ENCODE measurements around the gene LRRK2. TPM values are rescaled to one million over a fixed set of nuclear protein-coding genes. Genes with fewer than 3 reads are reported as not detected.

The LRRK2 gene
- total RNA-seq, 2 donors from 2014 or later = 28.8 to 32.0 TPM

GRCh38 chr12:40194846-40195245 is 30.0 kb upstream of the LRRK2 start:
- Histone ChIP-seq H3K27me3 (replicated peaks; ENCODE audit: insufficient read depth) (no peaks in the 10 kb centered on the region), H3K4me1 (ENCODE audit: control insufficient read depth in 1 of 2, low read depth in 2 of 2) (no peaks in the 10 kb centered on the region), H3K4me3 (no peak overlapping the region), H3K36me3 (no peaks in the 10 kb centered on the region), H3K9me3 (no peaks in the 10 kb centered on the region), H3K27ac (no peak overlapping the region)
- DNase-seq (ENCODE audit: low spot score) = no peak
- TF ChIP-seq CTCF (IDR thresholded peaks at IDR 0.05) = no peak
- ATAC-seq (ENCODE audit: insufficient number of reproducible peaks, low FRiP score, low read depth) = no peak

- ATAC-seq (ENCODE audit: insufficient number of reproducible peaks, low FRiP score, low read depth) (no peak), DNase-seq (ENCODE audit: low spot score) (no peak)
- Histone ChIP-seq H3K4me3 (no peak overlapping the region), H3K9me3 (no peaks in the 10 kb centered on the region), H3K36me3 (no peaks in the 10 kb centered on the region), H3K4me1 (ENCODE audit: control insufficient read depth in 1 of 2, low read depth in 2 of 2) (no peaks in the 10 kb centered on the region), H3K27me3 (replicated peaks; ENCODE audit: insufficient read depth) (no peaks in the 10 kb centered on the region), H3K27ac (no peak overlapping the region)
- TF ChIP-seq CTCF (IDR thresholded peaks at IDR 0.05) = no peak
Measured at GRCh38 chr12:40197590-40197989, 27.2 kb upstream of the LRRK2 start.

- H3K27me3 ChIP-seq (replicated peaks; ENCODE audit: insufficient read depth) = no peaks in the 10 kb centered on the region
- no peaks in the 10 kb centered on the region for H3K4me1 ChIP-seq (ENCODE audit: control insufficient read depth in 1 of 2, low read depth in 2 of 2)
- DNase-seq (ENCODE audit: low spot score) (no peak), ATAC-seq (ENCODE audit: insufficient number of reproducible peaks, low FRiP score, low read depth) (no peak)
- H3K36me3 ChIP-seq = no peaks in the 10 kb centered on the region
- no peak overlapping the region for H3K4me3 ChIP-seq
- no peak for TF ChIP-seq CTCF (IDR thresholded peaks at IDR 0.05)
- no peak overlapping the region for H3K27ac ChIP-seq
- no peaks in the 10 kb centered on the region for H3K9me3 ChIP-seq
Measured at GRCh38 chr12:40198601-40199000, 26.2 kb upstream of the LRRK2 start.

- TF ChIP-seq CTCF (IDR thresholded peaks at IDR 0.05) = no peak
- ATAC-seq (ENCODE audit: insufficient number of reproducible peaks, low FRiP score, low read depth) = no peak
Measured at GRCh38 chr12:40202095-40203059, 22.4 kb upstream of the LRRK2 start.

GRCh38 chr12:40203060-40203430 is 21.8 kb upstream of the LRRK2 start:
- no peaks in the 10 kb centered on the region for H3K36me3 ChIP-seq
- H3K4me3 ChIP-seq = no peak overlapping the region
- H3K27me3 ChIP-seq (replicated peaks; ENCODE audit: insufficient read depth) = no peaks in the 10 kb centered on the region
- ATAC-seq (ENCODE audit: insufficient number of reproducible peaks, low FRiP score, low read depth) (no peak), DNase-seq (ENCODE audit: low spot score) (no peak)
- H3K27ac ChIP-seq = no peak overlapping the region
- TF ChIP-seq CTCF (IDR thresholded peaks at IDR 0.05) = no peak
- no peaks in the 10 kb centered on the region for H3K9me3 ChIP-seq
- H3K4me1 ChIP-seq (ENCODE audit: control insufficient read depth in 1 of 2, low read depth in 2 of 2) = no peaks in the 10 kb centered on the region

More at GRCh38 chr12:40202095-40203059, 22.4 kb upstream of the LRRK2 start:
- DNase-seq (ENCODE audit: low spot score) = no peak
- Histone ChIP-seq H3K9me3 (no peaks in the 10 kb centered on the region), H3K27me3 (replicated peaks; ENCODE audit: insufficient read depth) (no peaks in the 10 kb centered on the region), H3K27ac (no peak overlapping the region), H3K36me3 (no peaks in the 10 kb centered on the region), H3K4me1 (ENCODE audit: control insufficient read depth in 1 of 2, low read depth in 2 of 2) (no peaks in the 10 kb centered on the region), H3K4me3 (no peak overlapping the region)

Measured in thoracic aorta (tissue), 2 donors.